SIG-M5 treated with dmso at 0.1 percent for 504 hours (cell line): ENCODE results near the gene OCSTAMP.

Source experiments
- DNase-seq: peaks from one replicate; lab custom pipeline; 2025; ENCODE audit not compliant: unreplicated experiment; lab: John Stamatoyannopoulos, UW

OCSTAMP gene

GRCh38 chr20:46550461-46550860 is at the start of gene OCSTAMP:
Gene OCSTAMP (minus strand): TSS chr20:46550654. CDS start chr20:46550560, 94 bp downstream.
- peak; percentile 82 for DNase-seq

- no peak for DNase-seq
These were observed 49.0 kb upstream of the OCSTAMP start for GRCh38 chr20:46599227-46599987.

- no peak for DNase-seq
These were observed 45.5 kb upstream of the OCSTAMP start for GRCh38 chr20:46595933-46596332.

- no peak for DNase-seq
These were observed 44.3 kb upstream of the OCSTAMP start for GRCh38 chr20:46594725-46595124.

- DNase-seq, result no peak
These were observed 42.3 kb upstream of the OCSTAMP start for GRCh38 chr20:46592580-46593362.

GRCh38 chr20:46590443-46590842 is 40.0 kb upstream of the OCSTAMP start:
- DNase-seq, result no peak

GRCh38 chr20:46588532-46589511 is 38.4 kb upstream of the OCSTAMP start:
- DNase-seq, result no peak

GRCh38 chr20:46587986-46588385 is 37.5 kb upstream of the OCSTAMP start:
- DNase-seq, result no peak

- no peak for DNase-seq
These were observed 36.3 kb upstream of the OCSTAMP start for GRCh38 chr20:46586724-46587123.

GRCh38 chr20:46584508-46584907 is 34.1 kb upstream of the OCSTAMP start:
- no peak for DNase-seq

- no peak for DNase-seq
These were observed 33.2 kb upstream of the OCSTAMP start for GRCh38 chr20:46583411-46584214.

- no peak for DNase-seq
These were observed 32.2 kb upstream of the OCSTAMP start for GRCh38 chr20:46582648-46583047.

GRCh38 chr20:46581391-46581790 is 30.9 kb upstream of the OCSTAMP start:
- DNase-seq, result no peak

GRCh38 chr20:46580613-46581205 is 30.3 kb upstream of the OCSTAMP start:
- no peak for DNase-seq

GRCh38 chr20:46578745-46579144 is 28.3 kb upstream of the OCSTAMP start:
- no peak for DNase-seq

GRCh38 chr20:46576774-46577395 is 26.4 kb upstream of the OCSTAMP start:
- DNase-seq, result no peak

- peak; percentile 57 for DNase-seq
These were observed 25.5 kb upstream of the OCSTAMP start for GRCh38 chr20:46575937-46576461.

GRCh38 chr20:46575394-46575793 is 24.9 kb upstream of the OCSTAMP start:
- no peak for DNase-seq
